CD14-positive monocyte (primary cell): ENCODE results near the gene SPAG16. TPM values are rescaled to one million over a fixed set of nuclear protein-coding genes. Genes with fewer than 3 reads are reported as not detected.

Experiments
- DNase-seq, 3 donors: peaks; one replicate each; pipeline ENCODE4 v3.0.0-alpha.2; 2011 to 2022
- H2AFZ ChIP-seq: 2 replicates; pipeline ENCODE4 v1.6.0; 2012; ENCODE audit warnings: mild to moderate bottlenecking, low read depth, low read length, inconsistent platforms; ENCODE audit not compliant: insufficient read depth, poor library complexity, severe bottlenecking
- H3K27ac ChIP-seq, 2 donors: 1 replicate in 1 of 2; 2 replicates in 1 of 2; pipeline ENCODE4 v1.5.1; 2012 to 2013; ENCODE audit warnings: low read length in 2 of 2, control low read depth in 1 of 2, inconsistent platforms in 1 of 2, low read depth in 1 of 2, mild to moderate bottlenecking in 1 of 2
- H3K27me3 ChIP-seq, 2 donors: one replicate each; pipeline versions ENCODE4 v1.6.0 to v1.6.1; 2011 to 2013; ENCODE audit warnings: low read length in 2 of 2; ENCODE audit not compliant: control insufficient read depth in 2 of 2, insufficient read depth in 2 of 2
- H3K36me3 ChIP-seq, 2 donors: replicated peaks in 1 of 2; 1 replicate in 1 of 2; 2 replicates in 1 of 2; pipeline versions ENCODE4 v1.5.1 to v1.6.1; 2012 to 2013; ENCODE audit warnings: low read length in 2 of 2, control low read depth in 1 of 2, inconsistent platforms in 1 of 2, mild to moderate bottlenecking in 1 of 2; ENCODE audit not compliant: insufficient read depth in 2 of 2, control insufficient read depth in 1 of 2
- H3K4me1 ChIP-seq, 2 donors: 1 replicate in 1 of 2; 2 replicates in 1 of 2; pipeline versions ENCODE4 v1.5.1 to v1.6.1; 2012 to 2013; ENCODE audit warnings: low read length in 2 of 2, control low read depth in 1 of 2, inconsistent platforms in 1 of 2, mild to moderate bottlenecking in 1 of 2, moderate library complexity in 1 of 2; ENCODE audit not compliant: insufficient read depth in 2 of 2, control insufficient read depth in 1 of 2
- H3K4me2 ChIP-seq: replicated peaks from 2 replicates; pipeline ENCODE3; 2012; ENCODE audit warnings: low read length, moderate library complexity, mild to moderate bottlenecking; ENCODE audit not compliant: poor library complexity, severe bottlenecking; ENCODE audit errors: extremely low read depth
- H3K4me3 ChIP-seq, 3 experiments: fragments of 200-600 bp in 1 of 3; sonication (generic) in 1 of 3; replicated peaks in 1 of 3; 1 replicate in 2 of 3; 2 replicates in 1 of 3; pipeline ENCODE4 v1.5.1; 2011 to 2013; ENCODE audit warnings: low read length in 3 of 3, mild to moderate bottlenecking in 3 of 3, control low read depth in 2 of 3, low read depth in 2 of 3, inconsistent platforms in 1 of 3, moderate library complexity in 1 of 3
- H3K79me2 ChIP-seq: 2 replicates; pipeline ENCODE4 v1.6.0; 2012; ENCODE audit warnings: mild to moderate bottlenecking, control low read depth, inconsistent platforms, low read length, moderate library complexity; ENCODE audit not compliant: insufficient read depth
- H3K9ac ChIP-seq: 2 replicates; pipeline ENCODE4 v1.6.0; 2017; ENCODE audit warnings: low read length, mild to moderate bottlenecking; ENCODE audit not compliant: insufficient read depth, poor library complexity, severe bottlenecking
- H3K9me3 ChIP-seq, 2 donors: replicated peaks in 1 of 2; 1 replicate in 1 of 2; 2 replicates in 1 of 2; pipeline versions ENCODE4 v1.5.1 to v1.6.1; 2012 to 2013; ENCODE audit warnings: low read length in 2 of 2, control low read depth in 1 of 2; ENCODE audit not compliant: control insufficient read depth in 1 of 2, insufficient read depth in 1 of 2
- H4K20me1 ChIP-seq: 2 replicates; pipeline ENCODE4 v1.6.0; 2012; ENCODE audit warnings: mild to moderate bottlenecking, low read length, control low read depth, moderate library complexity; ENCODE audit not compliant: insufficient read depth
- H3K27ac Mint-ChIP-seq, 7 donors: one replicate each; pipeline ENCODE4 v1.8.0; 2020; ENCODE audit warnings: mild to moderate bottlenecking in 7 of 7, mixed read lengths in 7 of 7, moderate library complexity in 6 of 7, inconsistent platforms in 2 of 7
- H3K27me3 Mint-ChIP-seq, 3 donors: one replicate each; pipeline ENCODE4 v1.8.0; 2021 to 2022; ENCODE audit warnings: low read depth in 3 of 3, mild to moderate bottlenecking in 3 of 3, mixed read lengths in 3 of 3, moderate library complexity in 3 of 3, inconsistent platforms in 1 of 3
- H3K36me3 Mint-ChIP-seq, 2 donors: one replicate each; pipeline ENCODE4 v1.8.0; 2020; ENCODE audit warnings: mixed read lengths in 2 of 2, inconsistent platforms in 1 of 2, mild to moderate bottlenecking in 1 of 2
- H3K4me1 Mint-ChIP-seq: one replicate; pipeline ENCODE4 v1.8.0; 2020; ENCODE audit warnings: mild to moderate bottlenecking, mixed read lengths
- H3K4me3 Mint-ChIP-seq, 2 donors: one replicate each; pipeline ENCODE4 v1.8.0; 2020; ENCODE audit warnings: mild to moderate bottlenecking in 2 of 2, mixed read lengths in 2 of 2, moderate library complexity in 1 of 2
- H3K9me3 Mint-ChIP-seq, 7 donors: one replicate each; pipeline ENCODE4 v1.8.0; 2020 to 2022; ENCODE audit warnings: mixed read lengths in 7 of 7, mild to moderate bottlenecking in 6 of 7, moderate library complexity in 6 of 7, inconsistent platforms in 2 of 7
- CTCF ChIP-seq: fragments of 200-600 bp; IDR thresholded peaks from one replicate; pipeline ENCODE4 v1.8.0; 2022; ENCODE audit warnings: antibody characterized with exemption, mild to moderate bottlenecking
- WGBS: methylation state at CpG from one replicate; pipeline ENCODE4 v1.1.5; 2013; ENCODE audit warnings: missing lambda C conversion rate; ENCODE audit not compliant: insufficient coverage; 5-methylcytosine and 5-hydroxymethylcytosine counted together
- intact Hi-C, 2 donors: fragments of 100-400 bp; cut with micrococcal nuclease; formaldehyde crosslinking; loops; one replicate each; pipeline versions ENCODE4 v1.15.0 to v1.15.1; 2023
- polyA plus RNA-seq, 3 donors: library from polyadenylated mRNA; depleted of rRNA in 1 of 3; unstranded in 2 of 3; stranded (reverse) in 1 of 3; fragments of 300-500 nt in 2 of 3; fragments of >200 nt in 1 of 3; fragmentation: Illumina TruSeq in 2 of 3; gene quantifications; 1 replicate in 2 of 3; 2 replicates in 1 of 3; pipeline ENCODE4 v1.2.3, GENCODE V29; 2012 to 2021

Gene SPAG16
- polyA plus RNA-seq, 3 donors, result 0.12 to 0.30 TPM; not detected in 1

GRCh38 chr2:213971536-213971935 lies 687.3 kb downstream of the SPAG16 start:
- intact Hi-C loops, result no loop called here

GRCh38 chr2:213980883-213981282 lies 696.6 kb downstream of the SPAG16 start:
- WGBS, result 80% methylated on average over 1 of the region's 3 CpGs
- H3K27ac ChIP-seq, result no peak overlapping the region

More at GRCh38 chr2:213971536-213971935, 687.3 kb downstream of the SPAG16 start:
- Mint-ChIP-seq H3K36me3 (no peaks in the 10 kb centered on the region), H3K9me3 (peaks cover 0 to 7% (median 3%) of the 10 kb centered on the region in 7 donors), H3K4me3 (no peak overlapping the region), H3K4me1 (no peaks in the 10 kb centered on the region), H3K27me3 (no peaks in the 10 kb centered on the region), H3K27ac (no peak overlapping the region)
- Histone ChIP-seq H3K27me3 (no peaks in the 10 kb centered on the region), H3K4me2 (no peak overlapping the region), H3K27ac (no peak overlapping the region), H3K36me3 (no peaks in the 10 kb centered on the region), H3K4me1 (no peaks in the 10 kb centered on the region), H2AFZ (no peak overlapping the region), H3K9ac (no peak overlapping the region), H3K9me3 (no peaks in the 10 kb centered on the region), H4K20me1 (no peaks in the 10 kb centered on the region), H3K4me3 (no peak overlapping the region), H3K79me2 (no peaks in the 10 kb centered on the region)
- no peak for TF ChIP-seq CTCF
- no peak for DNase-seq

More at GRCh38 chr2:213980883-213981282, 696.6 kb downstream of the SPAG16 start:
- Histone ChIP-seq H3K9ac (no peak overlapping the region), H4K20me1 (no peaks in the 10 kb centered on the region), H3K79me2 (no peaks in the 10 kb centered on the region), H3K27me3 (no peaks in the 10 kb centered on the region), H3K36me3 (no peaks in the 10 kb centered on the region), H3K9me3 (no peaks in the 10 kb centered on the region), H3K4me1 (no peaks in the 10 kb centered on the region), H3K4me3 (no peak overlapping the region), H2AFZ (no peak overlapping the region), H3K4me2 (no peak overlapping the region)
- H3K4me3 Mint-ChIP-seq, result no peak overlapping the region
- no peaks in the 10 kb centered on the region for H3K4me1 Mint-ChIP-seq
- intact Hi-C loops, result no loop called here
- peaks cover 0 to 3% (median 0%) of the 10 kb centered on the region in 7 donors for H3K9me3 Mint-ChIP-seq
- TF ChIP-seq CTCF, result no peak
- no peaks in the 10 kb centered on the region for H3K27me3 Mint-ChIP-seq
- DNase-seq, result no peak
- H3K36me3 Mint-ChIP-seq, result no peaks in the 10 kb centered on the region
- H3K27ac Mint-ChIP-seq, result no peak overlapping the region
